WI38 (cell line): Measurements from ENCODE around the gene IZUMO2.

Experiments used
- H3K4me3 ChIP-seq: 2 replicates; pipeline ENCODE4 v1.5.1; 2011; ENCODE audit warnings: low read depth, mild to moderate bottlenecking, control low read depth, low read length
- CTCF ChIP-seq: IDR thresholded peaks from 2 replicates; pipeline ENCODE4 v1.5.1; 2012; ENCODE audit warnings: low read depth, mild to moderate bottlenecking, control low read depth, low read length

Gene IZUMO2

DNA sequence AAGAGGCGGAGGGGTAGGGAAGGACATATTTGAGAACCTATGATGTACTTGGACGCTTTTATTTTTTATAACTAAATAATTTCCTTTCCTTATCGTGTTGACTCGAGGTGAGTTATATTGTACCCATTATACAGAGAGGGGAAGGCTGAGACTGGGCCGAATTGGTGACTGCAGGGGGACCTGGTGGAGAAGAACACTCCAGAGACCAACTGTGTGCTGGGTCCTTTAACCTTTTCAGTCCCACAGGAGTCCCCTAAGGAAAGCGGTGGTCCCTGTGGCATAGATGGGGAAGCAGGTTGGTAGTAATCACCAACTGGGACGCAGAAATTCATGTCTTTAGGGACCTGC is 41.0 kb upstream of the IZUMO2 start:
- no peak overlapping the region for H3K4me3 ChIP-seq
- TF ChIP-seq CTCF = no peak

DNA sequence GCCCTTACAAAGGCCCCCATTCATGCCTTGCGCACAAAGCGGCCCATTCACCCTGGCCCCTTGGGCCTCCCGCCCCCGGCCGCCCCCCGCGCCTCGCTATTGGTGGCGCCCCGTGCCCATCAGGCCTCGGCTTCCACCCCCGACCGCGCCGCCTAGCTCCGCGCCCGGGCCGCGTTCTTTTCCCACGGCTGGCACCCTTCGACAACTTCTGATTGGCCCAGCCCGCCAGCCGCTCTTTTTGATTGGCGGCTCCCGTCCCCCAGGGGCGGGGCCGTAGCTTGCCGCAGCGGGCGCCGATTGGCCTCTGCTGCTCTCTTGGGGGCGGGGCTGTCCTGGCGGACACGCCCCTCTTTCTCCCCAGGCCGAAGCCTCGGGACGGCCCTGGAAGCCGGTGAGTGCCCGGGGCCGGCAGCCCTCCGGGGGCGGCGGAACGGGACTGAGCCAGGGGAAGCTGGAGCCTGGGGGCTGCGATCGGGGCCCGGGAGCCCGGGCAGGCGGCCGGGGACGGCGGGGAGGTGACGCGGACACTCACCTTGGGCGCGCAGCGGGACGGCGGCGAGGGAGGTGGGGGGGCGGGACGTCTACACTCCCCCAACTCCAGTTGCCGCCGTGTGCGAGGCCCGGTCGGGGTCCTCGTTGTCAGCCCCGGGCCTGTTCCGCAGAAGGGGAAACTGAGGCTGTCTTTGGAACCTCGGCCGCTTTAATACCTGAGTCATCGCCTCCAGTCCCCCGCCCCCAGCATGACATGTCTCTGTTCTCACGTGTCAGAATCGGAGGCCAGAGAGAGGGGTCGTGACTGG is 40.4 kb upstream of the IZUMO2 start, which contains the start of gene MYH14:
Gene MYH14, plus strand, starts transcription at position 342 of the 800 bp plus-strand sequence. CDS start 6,744 bp downstream, outside the sequence.
- TF ChIP-seq CTCF = no peak
- H3K4me3 ChIP-seq = no peak within 1 kb of the TSS

DNA sequence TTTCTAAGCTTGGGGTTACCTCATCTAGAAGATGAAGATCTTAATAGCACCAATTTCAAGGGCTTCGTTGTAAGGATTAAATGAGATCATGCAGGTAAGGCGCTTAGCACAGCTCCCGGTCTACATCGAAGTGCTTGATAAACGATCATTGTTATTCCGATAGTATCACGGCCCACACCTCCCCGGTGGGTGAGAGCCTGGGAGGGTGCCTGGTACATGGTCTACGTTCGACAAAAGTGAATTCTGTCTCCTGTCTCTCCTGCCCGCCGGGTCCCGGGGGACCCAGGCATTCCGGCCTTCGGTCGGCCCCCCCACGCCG is 39.8 kb upstream of the IZUMO2 start:
- H3K4me3 ChIP-seq = no peak overlapping the region
- TF ChIP-seq CTCF = no peak

DNA sequence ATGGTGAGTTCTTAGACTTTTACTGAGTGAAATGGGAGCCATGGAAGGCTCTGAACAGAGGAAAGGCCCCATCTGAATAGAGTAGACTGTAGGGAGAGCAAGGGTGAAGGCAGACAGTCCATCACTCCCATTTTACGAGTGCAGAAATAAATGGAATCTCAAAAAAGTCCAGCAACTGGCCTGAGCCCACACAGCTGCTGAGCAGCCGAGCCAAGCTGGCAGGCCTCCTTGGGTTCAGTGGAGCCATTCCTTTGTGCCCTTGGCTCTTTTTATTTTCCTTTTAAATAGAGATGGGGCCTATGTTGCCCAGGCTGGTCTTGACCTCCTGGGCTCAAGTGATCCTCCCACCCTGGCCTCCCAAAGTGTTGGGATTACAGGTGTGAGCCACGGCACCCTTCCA is 39.3 kb upstream of the IZUMO2 start:
- H3K4me3 ChIP-seq = no peak overlapping the region
- TF ChIP-seq CTCF = no peak

DNA sequence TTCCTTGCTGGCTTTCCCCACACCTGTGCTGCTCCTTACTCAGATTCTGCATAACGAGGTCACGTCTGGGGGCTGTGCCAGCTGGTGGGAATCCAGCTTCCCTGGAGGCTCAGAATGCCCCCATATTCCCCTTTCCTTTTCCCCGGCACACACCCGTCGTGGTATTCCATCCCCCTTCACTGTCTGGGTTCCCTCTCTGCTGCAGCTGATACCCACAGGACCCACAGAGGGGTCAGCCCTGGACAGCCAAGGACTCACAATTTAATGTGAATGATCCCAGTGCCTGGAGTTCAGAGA is 36.1 kb upstream of the IZUMO2 start:
- TF ChIP-seq CTCF = no peak
- no peak overlapping the region for H3K4me3 ChIP-seq

GRCh38 chr19:50198431-50199258 is 35.6 kb upstream of the IZUMO2 start:
- no peak for TF ChIP-seq CTCF
- no peak overlapping the region for H3K4me3 ChIP-seq

DNA sequence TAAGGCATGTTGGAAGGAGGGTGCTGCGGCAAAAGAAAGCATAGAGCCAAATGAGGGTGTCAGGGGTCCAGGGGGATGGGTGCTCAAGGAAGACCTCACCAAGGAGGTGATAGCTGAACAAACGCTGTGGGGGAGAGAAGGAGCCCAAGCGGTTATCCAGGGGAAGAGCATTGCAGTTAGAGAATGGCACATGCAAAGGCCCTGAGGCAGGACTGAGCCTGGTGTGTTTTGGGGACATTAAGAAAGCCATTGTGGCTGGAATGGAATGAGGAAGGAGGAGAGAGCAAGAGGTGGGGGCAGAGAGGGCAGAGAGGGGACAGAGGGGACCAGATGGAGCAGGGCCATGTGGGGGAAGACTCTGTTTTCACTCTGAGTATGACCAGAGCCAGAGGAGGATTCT is 34.3 kb upstream of the IZUMO2 start:
- no peak overlapping the region for H3K4me3 ChIP-seq
- no peak for TF ChIP-seq CTCF
